Mesendoderm (in vitro differentiated cells): ENCODE measurements around the gene CLASP2.

Experiments
- DNase-seq: peaks from one replicate; pipeline ENCODE4 v3.0.0; 2013
- H2AK5ac ChIP-seq: 2 replicates; pipeline ENCODE4 v1.6.1; 2013; ENCODE audit warnings: low read length, inconsistent platforms
- H2BK120ac ChIP-seq: 2 replicates; pipeline ENCODE4 v1.6.1; 2013; ENCODE audit warnings: low read depth, mild to moderate bottlenecking, low read length, moderate library complexity, mixed read lengths
- H2BK15ac ChIP-seq: replicated peaks from 2 replicates; pipeline ENCODE4 v1.6.1; 2013; ENCODE audit warnings: low read depth, mild to moderate bottlenecking, moderate library complexity
- H2BK5ac ChIP-seq: 2 replicates; pipeline ENCODE4 v1.6.1; 2013; ENCODE audit warnings: low read length, inconsistent platforms
- H3K18ac ChIP-seq: 2 replicates; pipeline ENCODE4 v1.6.1; 2013; ENCODE audit warnings: mild to moderate bottlenecking, low read length, mixed read lengths
- H3K23ac ChIP-seq: one replicate; pipeline ENCODE4 v1.6.1; 2013; ENCODE audit warnings: low read length
- H3K27ac ChIP-seq: 2 replicates; pipeline ENCODE4 v1.5.1; 2013; ENCODE audit warnings: low read depth, mild to moderate bottlenecking, inconsistent platforms, low read length, moderate library complexity
- H3K27me3 ChIP-seq: 2 replicates; pipeline ENCODE4 v1.6.1; 2013; ENCODE audit warnings: low read length, control low read depth, mild to moderate bottlenecking, inconsistent platforms; ENCODE audit not compliant: insufficient read depth, poor library complexity
- H3K36me3 ChIP-seq: 2 replicates; pipeline ENCODE4 v1.6.1; 2013; ENCODE audit warnings: low read length, inconsistent platforms; ENCODE audit not compliant: control insufficient read depth, insufficient read depth
- H3K4ac ChIP-seq: one replicate; pipeline ENCODE4 v1.6.1; 2013; ENCODE audit warnings: low read depth, mild to moderate bottlenecking, low read length, moderate library complexity
- H3K4me1 ChIP-seq: 2 replicates; pipeline ENCODE4 v1.6.1; 2013; ENCODE audit warnings: low read depth, low read length, inconsistent platforms; ENCODE audit not compliant: control insufficient read depth
- H3K4me2 ChIP-seq: 2 replicates; pipeline ENCODE4 v1.6.1; 2013; ENCODE audit warnings: low read length
- H3K4me3 ChIP-seq: 2 replicates; pipeline ENCODE4 v1.5.1; 2013; ENCODE audit warnings: mild to moderate bottlenecking, low read length
- H3K56ac ChIP-seq: one replicate; pipeline ENCODE4 v1.6.1; 2013; ENCODE audit warnings: low read length
- H3K79me1 ChIP-seq: 2 replicates; pipeline ENCODE4 v1.6.1; 2013; ENCODE audit warnings: low read length, inconsistent platforms
- H3K79me2 ChIP-seq: 2 replicates; pipeline ENCODE4 v1.6.1; 2013; ENCODE audit warnings: mild to moderate bottlenecking, low read length; ENCODE audit not compliant: control insufficient read depth, insufficient read depth
- H3K9ac ChIP-seq: 2 replicates; pipeline ENCODE4 v1.6.1; 2013; ENCODE audit warnings: low read length, inconsistent platforms
- H4K5ac ChIP-seq: one replicate; pipeline ENCODE4 v1.6.1; 2013; ENCODE audit warnings: low read length
- H4K8ac ChIP-seq: one replicate; pipeline ENCODE4 v1.6.1; 2013; ENCODE audit warnings: low read depth, mild to moderate bottlenecking, control low read depth, low read length, moderate library complexity
- WGBS: extraction: QIAGEN DNeasy Blood & Tissue Kit; methylation state at CpG from one replicate; pipeline ENCODE4 v1.1.7; 2013; ENCODE audit warnings: low lambda C conversion rate, missing lambda C conversion rate; ENCODE audit not compliant: insufficient coverage; ENCODE audit errors: extremely low coverage; 5-methylcytosine and 5-hydroxymethylcytosine counted together

Gene CLASP2

DNA sequence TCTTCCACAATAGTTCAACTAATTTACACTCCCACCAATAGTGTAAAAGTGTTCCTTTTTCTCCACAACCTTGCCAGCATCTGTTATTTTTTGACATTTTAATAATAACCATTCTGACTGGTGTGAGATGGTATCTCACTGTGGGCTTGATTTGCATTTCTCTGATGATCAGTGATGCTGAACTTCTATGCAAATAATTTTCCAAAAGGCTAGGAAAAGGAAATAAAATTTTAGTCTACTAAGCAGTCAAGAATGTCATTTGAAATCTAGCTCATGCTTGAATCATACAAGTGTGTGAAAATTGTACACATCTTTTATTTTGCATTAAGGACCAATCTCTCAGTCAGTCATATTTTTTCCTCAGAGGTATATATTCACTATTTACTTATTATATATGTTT, 176.1 kb downstream of the CLASP2 start:
- Histone ChIP-seq H3K4me1 (no peaks in the 10 kb centered on the region), H3K36me3 (no peaks in the 10 kb centered on the region), H3K4me3 (no peak overlapping the region), H3K27ac (no peak overlapping the region), H2BK15ac (no peak overlapping the region), H3K4ac (no peak overlapping the region), H3K56ac (no peak overlapping the region), H2AK5ac (no peak overlapping the region), H2BK120ac (no peak overlapping the region), H3K27me3 (no peaks in the 10 kb centered on the region), H4K8ac (no peak overlapping the region), H3K79me2 (no peaks in the 10 kb centered on the region), H2BK5ac (no peak overlapping the region), H3K9ac (no peak overlapping the region), H3K18ac (no peak overlapping the region), H3K4me2 (no peak overlapping the region), H3K79me1 (no peaks in the 10 kb centered on the region), H3K23ac (no peak overlapping the region), H4K5ac (no peak overlapping the region)
- no peak for DNase-seq

DNA sequence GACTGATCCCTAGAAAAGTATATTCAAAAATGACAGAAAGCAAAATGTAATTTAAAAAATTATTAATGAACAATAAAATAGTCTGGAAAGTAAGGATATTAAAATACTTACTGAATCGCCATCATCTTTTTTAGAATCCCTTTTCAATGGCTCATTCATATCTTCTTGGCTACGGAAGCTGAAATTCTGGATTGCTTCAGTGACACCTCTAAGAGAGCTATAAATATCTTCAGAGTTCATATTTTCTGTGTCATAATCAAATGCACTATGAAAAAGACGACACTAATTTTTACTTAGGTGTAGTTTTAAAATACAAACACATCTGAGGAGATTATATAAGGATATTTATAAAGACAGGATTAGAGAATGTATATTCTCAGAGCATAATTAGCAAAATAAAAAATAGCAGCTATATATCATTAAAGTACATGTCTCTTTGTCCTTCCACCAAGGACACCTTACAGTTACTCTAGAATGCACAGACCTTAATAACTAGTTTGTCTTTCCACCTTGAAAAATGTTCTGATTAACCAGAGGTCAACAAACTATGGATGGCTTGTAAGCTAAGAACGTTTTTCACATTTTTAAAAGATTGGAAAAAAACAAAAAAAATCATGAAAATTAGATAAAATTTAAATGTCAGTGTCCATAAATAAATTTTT, 179.2 kb downstream of the CLASP2 start:
- H2AK5ac ChIP-seq: no peak overlapping the region
- no peak overlapping the region for H4K5ac ChIP-seq
- no peaks in the 10 kb centered on the region for H3K4me1 ChIP-seq
- WGBS: no CpG with 5 or more reads among the region's 4 CpGs
- no peak overlapping the region for H3K4me3 ChIP-seq
- H2BK5ac ChIP-seq: no peak overlapping the region
- no peaks in the 10 kb centered on the region for H3K27me3 ChIP-seq
- H3K36me3 ChIP-seq: no peaks in the 10 kb centered on the region
- H3K79me1 ChIP-seq: no peaks in the 10 kb centered on the region
- no peak overlapping the region for H3K23ac ChIP-seq
- no peak for DNase-seq
- no peak overlapping the region for H2BK15ac ChIP-seq
- no peaks in the 10 kb centered on the region for H3K79me2 ChIP-seq
- no peak overlapping the region for H3K27ac ChIP-seq
- H3K18ac ChIP-seq: no peak overlapping the region
- no peak overlapping the region for H3K56ac ChIP-seq
- no peak overlapping the region for H2BK120ac ChIP-seq
- H3K4me2 ChIP-seq: no peak overlapping the region
- no peak overlapping the region for H3K4ac ChIP-seq
- no peak overlapping the region for H3K9ac ChIP-seq
- no peak overlapping the region for H4K8ac ChIP-seq

DNA sequence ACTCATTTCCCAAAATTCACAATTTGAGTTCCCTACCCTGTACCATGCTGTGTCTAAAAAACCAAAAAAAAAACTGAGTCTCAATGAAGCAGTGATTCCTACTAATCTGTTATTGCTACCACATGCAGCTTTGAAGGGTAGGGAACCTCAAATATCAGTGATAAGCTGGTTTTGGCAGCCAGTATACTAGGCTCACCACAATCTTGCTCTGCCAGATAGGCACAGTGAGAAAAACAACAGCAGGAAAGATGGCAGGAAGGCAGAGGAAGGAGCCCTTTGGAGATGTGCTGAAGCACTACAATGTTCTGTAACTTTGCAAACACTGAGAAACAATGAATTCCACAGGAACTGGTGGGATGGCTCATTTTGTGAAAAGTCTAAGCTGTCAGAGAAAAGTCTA, 180.9 kb downstream of the CLASP2 start:
- no peak overlapping the region for H3K18ac ChIP-seq
- no peak overlapping the region for H3K4me3 ChIP-seq
- no peak overlapping the region for H3K27ac ChIP-seq
- no peaks in the 10 kb centered on the region for H3K4me1 ChIP-seq
- no peak overlapping the region for H3K56ac ChIP-seq
- DNase-seq: no peak
- no peak overlapping the region for H3K9ac ChIP-seq
- H2BK5ac ChIP-seq: no peak overlapping the region
- H4K8ac ChIP-seq: no peak overlapping the region
- no peaks in the 10 kb centered on the region for H3K36me3 ChIP-seq
- H3K4me2 ChIP-seq: no peak overlapping the region
- H3K27me3 ChIP-seq: no peaks in the 10 kb centered on the region
- H3K23ac ChIP-seq: no peak overlapping the region
- no peak overlapping the region for H3K4ac ChIP-seq
- H3K79me1 ChIP-seq: no peaks in the 10 kb centered on the region
- H4K5ac ChIP-seq: no peak overlapping the region
- no peak overlapping the region for H2AK5ac ChIP-seq
- H2BK120ac ChIP-seq: no peak overlapping the region
- H2BK15ac ChIP-seq: no peak overlapping the region
- no peaks in the 10 kb centered on the region for H3K79me2 ChIP-seq

DNA sequence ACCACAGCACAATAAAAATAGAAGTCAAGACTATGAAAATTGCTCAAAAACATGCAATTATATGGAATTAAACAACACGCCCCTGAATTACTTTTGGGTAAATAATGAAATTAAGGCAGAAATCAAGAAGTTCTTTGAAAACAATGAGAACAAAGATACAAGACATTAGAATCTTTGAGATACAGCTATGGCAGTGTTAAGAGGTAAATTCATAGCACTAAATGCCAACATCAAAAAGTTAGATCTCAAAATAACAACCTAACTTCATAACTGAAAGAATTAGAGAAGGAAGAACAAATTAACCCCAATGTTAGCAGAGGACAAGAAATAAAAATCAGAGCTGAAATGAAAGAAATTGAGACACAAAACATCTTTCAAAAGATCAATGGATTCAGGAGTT, 191.3 kb downstream of the CLASP2 start:
- no peak overlapping the region for H2AK5ac ChIP-seq
- H4K8ac ChIP-seq: no peak overlapping the region
- WGBS: no CpG with 5 or more reads among the region's 1 CpG
- no peaks in the 10 kb centered on the region for H3K79me2 ChIP-seq
- H2BK120ac ChIP-seq: no peak overlapping the region
- no peak overlapping the region for H3K56ac ChIP-seq
- no peak overlapping the region for H3K9ac ChIP-seq
- no peak for DNase-seq
- H3K27ac ChIP-seq: no peak overlapping the region
- H3K27me3 ChIP-seq: no peaks in the 10 kb centered on the region
- no peak overlapping the region for H3K4me2 ChIP-seq
- H3K36me3 ChIP-seq: no peaks in the 10 kb centered on the region
- no peak overlapping the region for H3K4ac ChIP-seq
- H3K4me3 ChIP-seq: no peak overlapping the region
- no peak overlapping the region for H2BK5ac ChIP-seq
- no peaks in the 10 kb centered on the region for H3K4me1 ChIP-seq
- H3K18ac ChIP-seq: no peak overlapping the region
- no peak overlapping the region for H4K5ac ChIP-seq
- peaks cover 1% of the 10 kb centered on the region for H3K79me1 ChIP-seq
- no peak overlapping the region for H3K23ac ChIP-seq
- no peak overlapping the region for H2BK15ac ChIP-seq

DNA sequence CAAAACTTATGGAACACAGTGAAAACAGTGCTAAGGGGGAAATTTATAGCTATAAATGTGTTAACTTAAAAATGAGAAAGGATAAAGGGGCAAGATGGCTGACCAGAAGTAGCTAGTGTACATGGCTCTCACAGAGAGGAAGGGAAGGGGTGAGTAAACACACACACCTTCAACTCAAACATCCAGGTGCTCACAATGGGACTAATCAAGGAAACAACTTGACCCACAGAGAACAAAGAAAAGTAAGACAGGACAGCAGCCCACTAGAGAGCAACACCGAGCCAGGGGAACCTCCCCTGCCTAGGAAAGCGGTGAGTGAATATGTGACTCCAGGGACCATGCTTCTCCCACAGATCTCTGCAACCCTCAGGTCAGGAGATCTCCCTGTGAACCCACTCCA, 192.8 kb downstream of the CLASP2 start:
- Histone ChIP-seq H2BK15ac (no peak overlapping the region), H3K79me1 (peaks cover 1% of the 10 kb centered on the region), H3K4me3 (no peak overlapping the region), H3K56ac (no peak overlapping the region), H3K27me3 (no peaks in the 10 kb centered on the region), H2BK5ac (no peak overlapping the region), H3K4me1 (no peaks in the 10 kb centered on the region), H3K4me2 (no peak overlapping the region), H3K9ac (no peak overlapping the region), H2BK120ac (no peak overlapping the region), H3K18ac (no peak overlapping the region), H4K8ac (no peak overlapping the region), H4K5ac (no peak overlapping the region), H3K79me2 (no peaks in the 10 kb centered on the region), H3K4ac (no peak overlapping the region), H3K23ac (no peak overlapping the region), H3K36me3 (no peaks in the 10 kb centered on the region), H3K27ac (no peak overlapping the region), H2AK5ac (no peak overlapping the region)
- WGBS: no CpG with 5 or more reads among the region's 2 CpGs
- DNase-seq: peak; percentile 2

DNA sequence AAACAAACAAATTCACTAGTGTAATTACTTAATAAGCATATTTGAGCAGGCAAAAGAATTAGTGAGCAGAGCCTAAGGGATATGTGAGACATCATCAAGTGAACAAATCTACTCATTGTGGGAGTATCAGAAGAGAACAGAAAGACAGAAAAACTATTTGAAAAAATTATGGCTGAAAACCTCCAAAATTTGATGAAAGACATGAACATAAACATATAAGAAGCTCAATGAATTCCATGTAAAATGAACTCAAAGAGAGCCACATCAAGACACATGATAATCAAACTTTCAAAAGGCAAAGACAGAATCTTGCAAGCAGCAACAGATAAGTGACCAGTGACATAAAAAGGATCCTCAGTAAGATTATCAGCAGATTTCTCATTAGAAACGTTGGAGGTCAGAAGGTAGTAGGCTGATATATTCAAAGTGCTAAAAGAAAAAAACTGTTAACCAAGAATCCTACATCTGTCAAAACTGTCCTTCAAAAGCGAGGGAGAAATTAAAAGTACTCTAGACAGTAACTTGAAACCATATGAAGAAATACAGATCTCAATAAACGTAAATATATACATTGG, 194.9 kb downstream of the CLASP2 start:
- Histone ChIP-seq H2BK15ac (no peak overlapping the region), H3K27me3 (no peaks in the 10 kb centered on the region), H2AK5ac (no peak overlapping the region), H3K9ac (no peak overlapping the region), H3K23ac (no peak overlapping the region), H4K5ac (no peak overlapping the region), H2BK5ac (no peak overlapping the region), H3K79me2 (no peaks in the 10 kb centered on the region), H3K56ac (no peak overlapping the region), H4K8ac (no peak overlapping the region), H2BK120ac (no peak overlapping the region), H3K4me2 (no peak overlapping the region), H3K79me1 (peaks cover 1% of the 10 kb centered on the region), H3K4ac (no peak overlapping the region), H3K36me3 (no peaks in the 10 kb centered on the region), H3K4me3 (no peak overlapping the region), H3K18ac (no peak overlapping the region), H3K4me1 (no peaks in the 10 kb centered on the region), H3K27ac (no peak overlapping the region)
- DNase-seq: no peak
- no CpG with 5 or more reads among the region's 3 CpGs for WGBS
